Testis (tissue), 3 donors: Measurements from ENCODE around the gene CEMIP. TPM values are rescaled to one million over a fixed set of nuclear protein-coding genes. Genes with fewer than 3 reads are reported as not detected.

ENCODE experiments used
- DNase-seq: peaks from one replicate; pipeline ENCODE4 v3.0.0-alpha.2; 2019
- H3K27ac ChIP-seq, 2 donors: fragments of 200-600 bp; sonication (generic); one replicate each; pipeline ENCODE4 v1.5.1; 2019
- H3K27me3 ChIP-seq: fragments of 200-600 bp; sonication (generic); one replicate; pipeline ENCODE4 v1.5.1; 2019
- H3K36me3 ChIP-seq: fragments of 200-600 bp; sonication (generic); one replicate; pipeline ENCODE4 v1.5.1; 2017; ENCODE audit warnings: low read depth; ENCODE audit errors: missing control alignments
- H3K4me1 ChIP-seq: fragments of 200-600 bp; sonication (generic); one replicate; pipeline ENCODE4 v1.5.1; 2019
- H3K4me3 ChIP-seq, 2 donors: fragments of 200-600 bp; sonication (generic); one replicate each; pipeline ENCODE4 v1.5.1; 2017 to 2019
- H3K9me3 ChIP-seq: fragments of 200-600 bp; sonication (generic); one replicate; pipeline ENCODE4 v1.5.1; 2017
- POLR2A ChIP-seq: fragments of 450-650 bp; IDR thresholded peaks from one replicate; pipeline ENCODE4 v1.6.1; 2017; ENCODE audit warnings: antibody characterized with exemption, mild to moderate bottlenecking, moderate library complexity
- WGBS, 2 donors: methylation state at CpG; one replicate each; pipeline ENCODE4 v1.1.5; 2018; 5-methylcytosine and 5-hydroxymethylcytosine counted together
- intact Hi-C: fragments of 100-400 bp; cut with DNase I; formaldehyde crosslinking; loops from one replicate; pipeline ENCODE4 v1.15.1; 2023; ENCODE audit warnings: low total_unique reads
- polyA plus RNA-seq: library from polyadenylated mRNA; stranded (reverse); fragments of 350-450 nt; fragmentation: Illumina TruSeq; extraction: RNeasy Lipid Tissue Mini Kit (QIAGEN cat#74804); gene quantifications from one replicate; pipeline ENCODE4 v1.2.3, GENCODE V29; 2014; ENCODE audit warnings: low read depth, low replicate concordance; ENCODE audit not compliant: insufficient read depth
- total RNA-seq, 2 donors: library from RNA; depleted of rRNA; stranded (reverse); fragments of >200 nt; gene quantifications; one replicate each; pipeline ENCODE4 v1.2.3, GENCODE V29; 2016
- TF ChIP-seq, protein P1 (sequence below), 3 experiments: fragments of 450-650 bp in 2 of 3; fragments of 200-600 bp in 1 of 3; sonication (generic) in 1 of 3; IDR thresholded peaks; one replicate each; pipeline ENCODE4 v1.5.1; 2016 to 2019; ENCODE audit warnings: antibody characterized with exemption in 3 of 3, mild to moderate bottlenecking in 2 of 3, moderate library complexity in 1 of 3

CEMIP gene
- total and polyA plus RNA-seq, 3 donors from 2014 or later: 7.5 to 21.5 (median 8.3) TPM

DNA sequence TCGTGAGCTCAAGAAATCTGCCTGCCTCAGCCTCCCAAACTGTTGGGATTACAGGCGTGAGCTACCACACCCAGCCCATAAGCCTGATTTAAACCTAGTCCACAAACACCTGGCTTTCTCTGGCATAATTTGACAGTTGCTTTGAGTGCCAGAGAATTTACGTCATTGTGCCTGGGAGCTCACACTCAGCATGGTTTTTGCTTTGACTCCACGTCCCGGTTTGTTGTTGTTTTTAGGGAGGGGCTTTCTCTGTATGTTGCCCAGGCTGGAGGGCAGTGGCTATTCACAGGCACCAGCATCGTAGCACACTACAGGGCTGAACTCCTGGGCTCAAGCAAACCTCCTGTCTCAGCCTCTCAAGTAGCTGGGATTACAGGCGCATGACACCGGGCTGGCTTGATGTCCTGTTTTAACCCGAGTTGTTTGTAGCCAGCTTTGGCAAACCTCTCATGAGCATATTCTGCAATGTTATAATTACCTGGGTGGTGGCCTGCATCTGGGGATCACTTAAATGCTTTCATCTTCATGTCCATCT lies 32.7 kb downstream of the CEMIP start:
- WGBS, 2 donors: 77 to 81% methylated on average over 9 of the region's 9 CpGs
- Histone ChIP-seq H3K9me3 (no peaks in the 10 kb centered on the region), H3K4me3 (no peak overlapping the region), H3K27me3 (no peaks in the 10 kb centered on the region), H3K27ac (no peak overlapping the region), H3K36me3 (no peaks in the 10 kb centered on the region), H3K4me1 (no peaks in the 10 kb centered on the region)
- intact Hi-C loops: no loop called here
- no peak for TF ChIP-seq POLR2A
- TF ChIP-seq, protein P1, sequence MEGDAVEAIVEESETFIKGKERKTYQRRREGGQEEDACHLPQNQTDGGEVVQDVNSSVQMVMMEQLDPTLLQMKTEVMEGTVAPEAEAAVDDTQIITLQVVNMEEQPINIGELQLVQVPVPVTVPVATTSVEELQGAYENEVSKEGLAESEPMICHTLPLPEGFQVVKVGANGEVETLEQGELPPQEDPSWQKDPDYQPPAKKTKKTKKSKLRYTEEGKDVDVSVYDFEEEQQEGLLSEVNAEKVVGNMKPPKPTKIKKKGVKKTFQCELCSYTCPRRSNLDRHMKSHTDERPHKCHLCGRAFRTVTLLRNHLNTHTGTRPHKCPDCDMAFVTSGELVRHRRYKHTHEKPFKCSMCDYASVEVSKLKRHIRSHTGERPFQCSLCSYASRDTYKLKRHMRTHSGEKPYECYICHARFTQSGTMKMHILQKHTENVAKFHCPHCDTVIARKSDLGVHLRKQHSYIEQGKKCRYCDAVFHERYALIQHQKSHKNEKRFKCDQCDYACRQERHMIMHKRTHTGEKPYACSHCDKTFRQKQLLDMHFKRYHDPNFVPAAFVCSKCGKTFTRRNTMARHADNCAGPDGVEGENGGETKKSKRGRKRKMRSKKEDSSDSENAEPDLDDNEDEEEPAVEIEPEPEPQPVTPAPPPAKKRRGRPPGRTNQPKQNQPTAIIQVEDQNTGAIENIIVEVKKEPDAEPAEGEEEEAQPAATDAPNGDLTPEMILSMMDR (IDR thresholded peaks at IDR 0.05): no peak
- DNase-seq: no peak

DNA sequence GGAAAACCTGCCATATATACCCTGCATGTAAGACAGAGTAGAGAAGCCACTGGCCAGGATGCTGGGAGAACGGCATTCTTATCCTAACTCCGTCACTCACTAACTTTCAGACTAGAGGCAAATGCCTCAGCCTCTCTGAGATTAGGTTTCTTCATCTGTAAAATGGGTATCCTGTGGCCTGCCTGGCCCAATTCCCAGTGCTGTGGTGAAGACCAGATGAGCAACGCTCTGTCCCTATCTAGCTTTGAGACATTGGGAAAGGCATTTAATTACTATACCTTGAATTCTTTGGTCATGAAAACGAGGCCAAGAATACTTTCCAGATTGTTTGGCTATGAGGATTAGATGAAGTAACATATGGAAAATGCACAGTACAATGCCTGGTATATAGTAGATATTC lies 35.9 kb downstream of the CEMIP start:
- DNase-seq: no peak
- Histone ChIP-seq H3K9me3 (no peaks in the 10 kb centered on the region), H3K27ac (no peak overlapping the region), H3K4me1 (no peaks in the 10 kb centered on the region), H3K27me3 (no peaks in the 10 kb centered on the region), H3K4me3 (no peak overlapping the region), H3K36me3 (no peaks in the 10 kb centered on the region)
- no peak for TF ChIP-seq POLR2A
- TF ChIP-seq, protein P1 (IDR thresholded peaks at IDR 0.05): no peak
- WGBS, 2 donors: 90% methylated on average over 4 of the region's 4 CpGs
- intact Hi-C loops: no loop called here

DNA sequence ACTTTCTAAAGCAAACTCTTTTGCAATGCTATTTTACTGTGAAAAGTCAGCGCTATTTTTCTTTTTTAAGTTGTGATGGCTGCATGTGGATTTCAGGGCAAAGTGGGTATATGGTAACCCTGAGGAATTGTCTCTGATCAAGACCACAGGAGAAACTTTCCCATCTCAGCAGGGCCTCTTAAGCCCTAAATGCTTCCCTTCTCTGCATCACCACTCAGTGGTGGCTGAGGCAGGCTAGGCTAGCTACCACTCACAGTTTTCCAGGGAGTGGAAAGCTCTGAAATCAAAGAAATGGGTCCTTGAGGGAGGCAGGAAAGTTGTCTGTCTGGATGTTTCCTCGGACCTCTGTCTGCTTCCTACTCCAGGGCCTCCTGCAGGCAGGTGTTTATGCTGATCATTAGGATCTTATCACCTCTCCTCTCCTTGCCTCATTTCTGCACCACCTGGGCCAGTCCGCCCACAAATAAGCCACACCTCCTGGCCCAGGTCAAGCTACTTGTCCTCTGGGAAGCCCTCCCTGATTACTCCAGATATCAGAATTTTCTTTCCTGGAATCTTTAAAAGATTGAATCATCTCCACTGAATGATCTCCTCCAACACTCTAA lies 37.0 kb downstream of the CEMIP start:
- Histone ChIP-seq H3K36me3 (no peaks in the 10 kb centered on the region), H3K27me3 (no peaks in the 10 kb centered on the region), H3K4me3 (no peak overlapping the region), H3K9me3 (no peaks in the 10 kb centered on the region), H3K4me1 (no peaks in the 10 kb centered on the region), H3K27ac (no peak overlapping the region)
- no peak for DNase-seq
- intact Hi-C loops: no loop called here
- 70 to 73% methylated on average over 3 of the region's 3 CpGs for WGBS, 2 donors
- no peak for TF ChIP-seq POLR2A
- TF ChIP-seq, protein P1 (IDR thresholded peaks at IDR 0.05): no peak

DNA sequence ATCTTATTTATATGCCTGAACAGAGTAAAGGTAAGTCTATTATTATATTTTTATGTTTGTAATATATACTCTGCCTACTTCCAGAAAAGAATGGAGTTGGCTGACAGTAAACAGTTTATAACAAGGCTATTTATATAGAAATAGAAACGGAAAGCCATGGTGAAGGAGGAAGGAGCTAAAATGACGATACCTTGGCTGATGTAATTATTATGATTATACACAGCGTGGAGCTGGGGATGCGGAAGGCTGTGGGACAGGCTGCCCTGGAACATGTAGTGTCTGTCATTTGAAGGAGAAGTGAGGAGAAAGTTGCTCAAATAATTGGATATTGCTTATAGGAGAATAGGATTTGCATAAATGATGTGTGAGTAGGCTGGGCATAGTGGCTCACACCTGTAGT lies 37.8 kb downstream of the CEMIP start:
- no peaks in the 10 kb centered on the region for H3K36me3 ChIP-seq
- WGBS, 2 donors: 77 to 91% methylated on average over 4 of the region's 4 CpGs
- H3K9me3 ChIP-seq: no peaks in the 10 kb centered on the region
- H3K27me3 ChIP-seq: no peaks in the 10 kb centered on the region
- no peak for DNase-seq
- no peak overlapping the region for H3K27ac ChIP-seq
- TF ChIP-seq, protein P1 (IDR thresholded peaks at IDR 0.05): no peak
- TF ChIP-seq POLR2A: no peak
- no peaks in the 10 kb centered on the region for H3K4me1 ChIP-seq
- no peak overlapping the region for H3K4me3 ChIP-seq
- intact Hi-C loops: no loop called here

DNA sequence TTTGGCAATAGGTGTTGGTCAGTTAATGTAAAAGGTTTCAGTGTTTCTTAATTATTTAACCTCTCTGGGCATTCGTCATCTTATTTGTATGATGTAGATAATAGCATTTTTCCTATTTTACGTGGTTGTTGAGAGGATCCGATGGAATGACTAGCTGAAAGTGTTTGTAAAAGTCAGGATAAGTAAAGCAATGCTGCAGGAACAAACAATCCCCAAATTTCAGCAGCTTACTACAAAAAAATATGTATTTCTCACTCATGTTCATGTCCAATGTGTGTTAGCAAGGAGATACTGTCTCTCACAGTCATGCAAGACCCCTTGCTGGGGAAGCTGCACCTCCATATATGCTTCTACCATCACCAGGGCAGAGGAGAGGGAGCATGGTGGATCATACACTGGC lies 38.7 kb downstream of the CEMIP start:
- Histone ChIP-seq H3K27ac (no peak overlapping the region), H3K4me3 (no peak overlapping the region), H3K36me3 (no peaks in the 10 kb centered on the region), H3K27me3 (no peaks in the 10 kb centered on the region), H3K9me3 (no peaks in the 10 kb centered on the region), H3K4me1 (no peaks in the 10 kb centered on the region)
- no peak for DNase-seq
- 91 to 94% methylated on average over 3 of the region's 3 CpGs for WGBS, 2 donors
- intact Hi-C loops: no loop called here
- TF ChIP-seq, protein P1 (IDR thresholded peaks at IDR 0.05): no peak
- no peak for TF ChIP-seq POLR2A
